HG03060 (cell line): Measurements from ENCODE around the gene MPP2.
"Not testable (repeated sequence)": the region's sequence is repeated elsewhere in the genome, so short reads cannot be mapped to it uniquely, and the experiment has no call there.

ENCODE experiments used
- ATAC-seq: cut with Tn5 transposase; IDR thresholded peaks from one replicate; pipeline ENCODE4 v1.9.1; 2021; ENCODE audit warnings: low read depth, moderate number of reproducible peaks; ENCODE audit not compliant: unreplicated experiment

MPP2 gene

DNA sequence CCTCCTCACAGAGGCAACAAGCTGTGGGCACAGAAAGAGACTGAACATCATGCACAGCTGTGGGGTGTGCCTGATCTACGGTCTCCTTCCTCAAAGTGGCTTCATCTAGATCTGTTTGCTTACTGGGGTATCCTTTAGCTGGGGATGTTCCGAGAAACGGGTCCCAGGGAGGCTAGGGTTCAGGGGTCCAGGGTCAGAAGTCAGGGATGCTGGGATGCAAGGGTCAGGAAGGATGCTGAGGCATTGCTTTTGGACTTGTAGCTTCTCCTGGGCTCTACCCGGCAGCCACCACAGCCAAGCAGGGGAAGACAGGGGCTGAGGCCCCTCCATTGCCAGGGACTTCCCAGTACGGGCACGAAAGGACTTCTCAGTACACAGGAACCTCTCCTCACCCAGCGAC, 53.8 kb downstream of the MPP2 start:
- ATAC-seq: no peak

DNA sequence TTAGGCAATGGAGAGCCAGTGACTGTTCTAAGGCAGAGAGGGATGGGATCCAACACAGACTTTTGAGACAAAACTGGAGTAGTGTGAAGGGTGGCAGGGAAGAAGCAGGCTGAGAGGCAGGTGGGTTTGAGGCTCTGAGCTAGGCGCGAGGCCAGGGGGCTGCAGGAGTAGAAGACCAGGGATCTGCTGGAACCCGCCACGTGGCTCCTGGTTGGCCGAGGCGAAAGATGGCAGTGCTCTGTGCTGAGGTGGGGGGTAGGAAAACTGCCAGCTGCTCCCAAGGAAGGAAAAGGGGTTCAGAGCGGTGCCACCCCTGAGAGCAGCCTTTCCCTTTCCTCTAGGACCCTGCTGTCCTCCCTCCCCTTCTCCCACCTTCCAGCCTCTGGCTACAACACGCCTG, 54.8 kb downstream of the MPP2 start:
- ATAC-seq: no peak

DNA sequence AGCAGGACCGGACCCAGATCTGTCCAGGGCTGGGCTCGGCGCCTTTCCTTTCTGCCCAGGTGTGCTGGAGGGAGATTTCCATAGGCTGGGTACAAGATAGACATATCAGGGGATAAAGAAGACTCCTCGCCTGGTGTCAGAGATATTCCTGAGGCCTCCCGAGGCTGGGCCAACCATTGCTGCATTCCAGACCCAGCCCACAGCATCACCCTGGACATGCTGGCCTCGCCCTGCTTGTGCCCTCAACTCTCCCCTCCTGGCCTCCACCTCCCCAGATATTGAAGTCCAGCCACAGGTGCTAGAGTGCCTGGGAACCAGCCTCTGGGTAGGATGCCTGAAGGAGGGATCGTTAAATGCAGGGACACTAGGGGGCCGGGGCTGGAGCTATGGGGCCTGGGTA, 58.2 kb downstream of the MPP2 start:
- no peak for ATAC-seq

DNA sequence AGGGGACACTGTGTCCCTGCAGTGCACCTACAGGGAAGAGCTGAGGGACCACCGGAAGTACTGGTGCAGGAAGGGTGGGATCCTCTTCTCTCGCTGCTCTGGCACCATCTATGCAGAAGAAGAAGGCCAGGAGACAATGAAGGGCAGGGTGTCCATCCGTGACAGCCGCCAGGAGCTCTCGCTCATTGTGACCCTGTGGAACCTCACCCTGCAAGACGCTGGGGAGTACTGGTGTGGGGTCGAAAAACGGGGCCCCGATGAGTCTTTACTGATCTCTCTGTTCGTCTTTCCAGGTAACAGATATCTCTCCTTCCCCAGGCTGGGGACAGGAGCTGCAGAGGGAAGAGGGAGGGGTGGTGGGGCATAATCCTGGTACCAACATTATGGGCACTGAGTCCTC, 58.7 kb downstream of the MPP2 start:
- ATAC-seq: no peak

DNA sequence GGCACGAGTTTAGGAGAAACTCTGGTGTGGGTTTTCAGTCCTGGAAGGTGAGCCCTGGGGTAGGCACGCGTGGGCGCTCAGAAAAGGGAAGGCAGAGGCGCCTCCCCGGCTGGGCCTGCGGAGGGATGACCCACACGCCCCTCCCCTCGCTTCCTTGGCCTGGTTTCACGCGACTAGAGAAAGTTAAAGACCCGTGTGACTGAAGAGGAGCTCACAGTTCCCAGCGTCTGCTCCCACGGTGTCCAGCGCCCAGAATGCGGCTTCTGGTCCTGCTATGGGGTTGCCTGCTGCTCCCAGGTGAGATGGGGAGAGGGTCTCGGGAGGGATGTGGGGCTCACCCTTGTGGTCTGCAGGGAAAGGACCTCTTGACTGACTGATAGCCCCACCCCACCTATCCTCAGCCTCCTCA, 60.4 kb downstream of the MPP2 start, which contains the start of gene CD300LG:
TSS of gene CD300LG (plus strand) at position 214 of the 409 bp plus-strand sequence. CDS start at position 255, 41 bp downstream.
- ATAC-seq: no peak

DNA sequence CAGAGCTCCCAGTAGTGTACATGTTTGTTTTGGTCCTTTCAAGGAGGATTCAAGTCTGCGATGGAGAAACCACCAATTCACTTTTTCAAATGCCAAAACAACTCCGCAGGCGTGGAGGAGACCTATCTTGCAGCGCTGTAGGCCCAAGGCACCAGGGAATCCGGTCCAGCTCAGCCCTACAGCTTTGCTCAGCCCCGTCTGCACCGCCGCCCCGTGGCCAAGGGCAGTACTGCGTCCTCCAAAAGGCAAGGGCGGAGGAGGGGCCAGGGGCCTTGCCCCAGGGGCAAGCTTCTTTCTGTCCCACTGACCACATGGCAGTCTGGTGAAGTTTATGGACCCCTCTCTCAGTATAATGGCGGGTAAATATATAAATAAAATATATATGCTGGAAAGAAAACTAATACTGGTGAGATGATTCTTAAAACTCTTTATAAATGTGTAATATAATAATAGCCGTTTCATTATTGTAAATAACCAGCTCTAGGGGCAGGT, 61.1 kb downstream of the MPP2 start:
- ATAC-seq: no peak

DNA sequence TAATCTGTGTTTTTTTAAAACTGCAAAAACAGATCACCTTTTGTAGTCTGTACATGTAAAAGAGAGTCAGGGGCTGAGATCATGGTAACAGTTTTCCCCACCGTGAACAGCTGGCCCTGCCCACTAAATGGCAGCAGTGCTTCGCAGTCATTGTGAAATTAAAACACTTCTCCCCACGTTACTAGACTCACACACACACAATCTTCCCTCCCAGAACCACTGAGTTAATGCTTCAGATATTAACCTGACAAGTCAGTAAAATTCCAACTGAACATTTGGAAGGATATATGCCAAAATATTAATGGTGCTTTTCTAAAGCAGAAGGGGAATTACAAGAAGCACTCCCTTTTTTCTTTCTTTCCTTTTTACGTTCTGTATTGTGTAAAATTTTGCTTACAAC, 61.6 kb downstream of the MPP2 start:
- ATAC-seq: no peak

DNA sequence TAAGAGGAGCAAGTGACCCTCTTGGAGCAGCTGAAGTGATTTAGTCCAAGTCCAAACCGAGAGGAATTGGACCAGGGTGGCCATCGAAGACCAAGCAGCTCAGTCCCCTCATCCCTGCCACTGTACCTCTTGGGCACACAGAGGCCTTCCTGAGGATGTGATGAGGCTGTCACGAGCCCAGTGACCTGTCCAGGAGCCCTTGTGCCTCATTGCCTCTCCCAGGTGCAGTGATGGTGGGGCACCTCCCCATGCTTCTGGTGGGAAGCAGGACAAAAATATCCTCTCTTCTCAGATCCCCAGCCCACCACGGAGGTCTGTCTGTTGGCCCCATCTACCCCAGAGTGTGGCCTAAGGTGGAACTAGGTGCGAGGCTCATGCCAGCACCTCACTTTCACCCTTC, 63.1 kb downstream of the MPP2 start:
- no peak for ATAC-seq

DNA sequence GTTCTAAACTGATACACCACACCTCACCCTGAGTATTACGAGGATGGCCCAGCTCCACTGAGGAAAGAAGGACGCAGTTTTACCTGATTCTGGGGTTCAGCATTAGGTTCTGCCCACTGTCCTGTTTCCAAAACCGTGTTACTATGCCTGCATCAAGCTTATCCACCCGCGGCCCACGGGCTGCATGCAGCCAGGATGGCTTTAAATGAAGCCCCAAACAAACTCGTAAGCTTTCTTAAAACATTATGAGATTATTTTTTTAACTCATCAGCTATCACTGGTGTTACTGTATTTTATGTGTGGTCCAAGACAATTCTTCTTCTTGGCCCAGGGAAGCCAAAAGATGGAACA, 64.4 kb downstream of the MPP2 start:
- no peak for ATAC-seq

DNA sequence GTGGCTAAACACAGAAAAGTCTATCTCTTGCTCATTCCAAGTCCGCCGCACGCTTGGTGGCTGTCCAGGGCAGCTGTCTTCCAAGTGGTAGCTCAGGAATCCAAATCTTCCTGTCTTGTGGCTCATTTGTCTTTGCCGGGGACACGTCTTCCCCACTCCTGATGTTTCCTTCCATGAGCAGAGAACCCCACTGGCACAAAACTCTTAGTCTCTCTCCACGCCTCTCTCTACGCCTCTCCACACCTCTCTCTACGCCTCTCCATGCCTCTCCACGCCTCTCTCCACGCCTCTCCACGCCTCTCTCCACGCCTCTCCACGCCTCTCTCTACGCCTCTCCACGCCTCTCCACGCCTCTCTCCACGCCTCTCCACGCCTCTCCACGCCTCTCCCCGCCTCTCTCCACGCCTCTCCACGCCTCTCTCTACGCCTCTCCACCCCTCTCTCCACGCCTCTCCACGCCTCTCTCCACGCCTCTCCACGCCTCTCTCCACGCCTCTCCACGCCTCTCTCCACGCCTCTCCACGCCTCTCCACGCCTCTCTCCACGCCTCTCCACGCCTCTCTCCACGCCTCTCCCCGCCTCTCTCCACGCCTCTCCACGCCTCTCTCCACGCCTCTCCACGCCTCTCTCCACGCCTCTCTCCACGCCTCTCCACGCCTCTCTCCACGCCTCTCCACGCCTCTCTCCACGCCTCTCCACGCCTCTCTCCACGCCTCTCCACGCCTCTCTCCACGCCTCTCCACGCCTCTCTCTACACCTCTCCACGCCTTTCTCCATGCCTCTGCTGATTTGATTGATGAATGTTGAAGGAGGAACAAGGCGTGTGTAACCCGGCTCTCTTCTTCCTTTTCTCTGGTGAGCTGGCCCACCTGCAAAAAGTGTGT, 65.0 kb downstream of the MPP2 start:
- ATAC-seq: not testable (repeated sequence)

DNA sequence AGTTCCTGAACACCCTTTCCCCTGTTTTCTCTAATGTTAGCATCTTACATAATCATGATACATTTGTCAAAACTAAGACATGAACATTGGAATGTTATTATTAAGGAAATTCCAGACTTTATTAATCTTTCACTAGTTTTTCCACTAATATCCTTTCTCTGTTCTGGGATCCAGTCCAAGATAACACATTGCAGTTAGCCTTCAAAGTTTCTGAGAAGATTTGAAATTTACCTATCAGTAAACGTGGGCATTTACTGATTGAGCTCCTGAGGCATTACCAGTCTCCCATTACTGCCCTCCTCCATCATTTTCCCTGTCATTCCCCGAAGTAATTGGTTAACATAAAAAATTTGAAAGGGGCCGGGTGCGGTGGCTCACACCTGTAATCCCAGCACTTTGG, 66.1 kb downstream of the MPP2 start:
- ATAC-seq: no peak

DNA sequence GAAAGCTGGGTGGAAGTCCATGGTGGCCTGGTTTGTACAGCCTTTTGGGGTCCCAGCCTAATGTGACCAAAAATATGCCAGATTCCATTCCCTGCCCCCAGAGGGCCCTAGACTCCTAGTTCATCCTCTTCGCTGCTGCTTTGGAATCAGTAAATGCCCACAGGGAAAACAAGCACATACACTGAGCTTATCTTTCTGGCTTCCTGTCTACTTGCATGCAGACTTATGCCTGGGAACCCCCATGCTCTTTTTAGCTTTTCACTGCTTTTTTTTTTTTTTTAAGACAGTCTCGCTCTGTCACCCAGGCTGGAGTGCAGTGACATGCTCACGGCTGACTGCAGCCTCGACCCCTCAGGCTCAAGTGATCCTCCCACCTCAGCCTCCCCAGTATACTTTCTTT, 66.5 kb downstream of the MPP2 start:
- no peak for ATAC-seq

DNA sequence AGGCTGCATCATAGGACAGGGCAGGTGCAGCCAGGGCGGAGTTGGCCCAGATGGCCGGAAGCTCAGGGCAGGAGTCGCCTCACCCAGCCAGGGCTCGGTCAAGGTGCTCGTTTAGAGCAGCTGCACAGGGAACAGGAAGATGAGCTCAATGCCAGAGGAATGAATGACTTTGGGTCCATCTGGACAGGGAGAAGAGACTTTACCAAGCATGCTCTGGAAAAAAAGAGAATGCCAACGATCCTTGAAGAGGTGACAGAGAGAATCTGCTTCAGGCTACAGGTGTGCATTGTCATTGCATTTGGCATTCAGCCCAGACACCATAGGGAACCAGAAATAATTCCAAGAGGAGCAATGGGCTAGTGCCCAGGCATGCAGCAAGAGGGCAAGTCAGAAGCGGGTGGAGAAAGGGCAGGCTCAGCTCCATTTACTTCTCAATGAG, 67.6 kb downstream of the MPP2 start:
- ATAC-seq: no peak

DNA sequence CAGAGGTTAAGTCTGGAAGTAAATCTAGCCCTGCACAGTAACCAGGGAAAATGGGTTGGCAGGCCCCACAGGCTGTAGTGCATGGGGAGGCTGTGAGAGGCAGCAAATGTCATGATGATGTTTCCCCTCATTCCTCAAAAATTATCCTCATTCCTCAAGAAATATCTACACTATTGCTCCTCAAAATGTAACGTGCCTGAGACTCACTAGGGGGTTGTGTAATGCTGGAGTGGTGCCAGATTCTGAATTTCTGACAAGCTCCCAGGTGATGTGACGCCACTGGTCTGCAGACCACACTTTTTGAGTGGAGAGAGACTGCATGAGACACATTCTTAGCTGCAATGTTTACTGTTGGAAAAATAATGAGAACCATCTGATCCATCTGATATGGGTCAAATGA, 73.2 kb downstream of the MPP2 start:
- ATAC-seq: no peak

DNA sequence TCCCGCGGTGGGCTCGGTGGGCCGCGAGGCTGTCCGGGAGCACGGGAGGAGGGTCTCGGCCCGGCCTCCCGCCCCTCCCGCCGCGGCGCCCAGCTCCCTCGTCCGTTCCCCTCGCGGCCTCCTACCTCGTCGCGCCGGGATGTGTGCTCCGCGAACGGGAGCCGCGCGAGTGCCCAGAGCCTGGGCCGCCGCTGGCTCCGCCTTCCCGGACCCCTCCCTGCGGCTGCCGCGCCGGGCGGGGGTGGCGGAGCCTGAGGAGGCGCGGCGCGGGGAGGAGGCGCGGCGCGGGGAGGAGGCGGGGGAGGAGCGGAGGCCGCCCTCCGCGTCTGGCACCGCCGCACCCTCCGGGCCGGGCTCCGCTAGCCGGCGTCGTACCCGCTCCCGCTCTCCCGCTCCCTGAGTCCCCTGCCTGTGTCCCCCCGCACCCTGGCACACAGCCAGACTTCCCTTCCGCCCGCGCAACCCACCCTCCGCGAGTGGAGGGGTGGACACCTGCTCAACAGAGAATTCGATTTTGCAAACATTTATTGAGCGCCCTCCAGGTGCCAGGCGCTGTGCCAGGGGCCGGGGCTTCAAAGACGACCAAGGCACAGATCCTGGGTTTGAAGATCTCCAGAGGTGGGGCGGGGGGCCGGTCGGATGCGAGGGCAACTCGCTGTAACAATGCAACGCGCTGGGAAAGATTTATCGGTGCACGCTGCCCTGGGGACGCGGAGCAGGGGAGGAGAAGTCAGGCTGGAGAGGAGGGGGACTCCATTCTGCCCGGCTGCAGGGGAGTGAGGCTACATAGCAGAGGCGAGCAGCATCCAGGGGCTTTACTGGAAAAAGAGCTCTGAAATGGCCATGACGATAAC, 74.1 kb downstream of the MPP2 start, which contains the start of gene MPP3:
TSS of gene MPP3 (minus strand) at position 171 of the 854 bp plus-strand sequence. CDS start 1,240 bp downstream, outside the sequence.
- ATAC-seq: no peak

DNA sequence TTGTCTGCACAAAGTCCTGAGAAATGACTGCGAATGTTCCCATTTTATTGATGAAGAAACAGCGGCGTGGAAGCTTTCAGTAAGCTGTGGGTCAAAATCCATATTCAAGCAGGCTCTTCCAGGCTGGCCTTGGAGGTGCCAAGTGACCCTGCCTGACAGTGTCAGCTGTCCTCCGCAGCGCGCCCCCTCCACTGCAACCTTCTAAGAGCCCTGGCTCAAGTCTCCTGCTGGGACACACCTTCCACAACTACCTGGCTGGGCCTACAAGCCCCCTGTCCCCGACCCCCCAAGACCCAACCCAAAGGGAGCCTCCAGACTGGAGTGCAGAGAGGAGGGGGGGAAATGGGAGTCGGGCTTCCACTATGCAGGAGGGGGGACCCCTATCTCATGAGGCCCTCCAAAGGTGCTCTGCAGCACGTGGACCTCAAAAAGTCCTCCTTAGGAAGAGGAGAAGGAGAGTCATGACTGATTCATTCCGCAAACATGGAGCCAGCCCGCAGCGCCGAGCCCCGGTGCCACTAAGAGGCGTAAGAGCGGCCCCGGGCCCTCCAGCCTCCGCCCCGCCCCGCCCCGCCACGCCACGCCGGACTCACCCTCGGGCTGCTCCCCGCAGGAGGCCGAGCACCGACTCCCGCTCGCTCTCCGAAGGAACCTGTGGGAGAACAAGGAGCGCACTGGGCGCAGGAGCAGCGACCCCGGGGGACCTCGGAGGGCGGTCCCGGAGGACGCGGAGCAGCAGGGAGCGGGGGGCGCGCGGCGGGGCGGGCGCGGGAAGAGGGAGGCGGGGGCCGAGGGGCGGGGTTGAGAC, 75.0 kb downstream of the MPP2 start:
- ATAC-seq: no peak

DNA sequence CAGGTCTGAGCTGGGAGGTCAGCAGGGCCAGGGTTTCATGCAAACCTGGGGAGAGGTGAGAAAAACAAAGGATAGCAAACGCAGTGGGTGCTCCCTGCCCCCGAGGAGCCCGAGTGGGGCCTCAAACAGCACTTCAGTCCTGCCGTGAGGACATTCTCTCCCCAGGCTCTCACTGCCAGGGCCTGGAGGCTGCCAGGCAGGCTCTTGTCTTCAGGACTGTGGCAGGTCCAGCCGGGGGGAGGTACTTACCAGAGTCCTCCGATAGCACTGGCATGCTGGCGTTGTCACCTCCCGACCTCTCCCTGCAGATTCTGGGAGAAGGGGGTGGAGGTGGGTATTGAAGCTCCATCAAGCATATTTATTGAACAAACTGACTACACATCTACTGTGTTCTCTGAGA, 75.7 kb downstream of the MPP2 start:
- no peak for ATAC-seq

DNA sequence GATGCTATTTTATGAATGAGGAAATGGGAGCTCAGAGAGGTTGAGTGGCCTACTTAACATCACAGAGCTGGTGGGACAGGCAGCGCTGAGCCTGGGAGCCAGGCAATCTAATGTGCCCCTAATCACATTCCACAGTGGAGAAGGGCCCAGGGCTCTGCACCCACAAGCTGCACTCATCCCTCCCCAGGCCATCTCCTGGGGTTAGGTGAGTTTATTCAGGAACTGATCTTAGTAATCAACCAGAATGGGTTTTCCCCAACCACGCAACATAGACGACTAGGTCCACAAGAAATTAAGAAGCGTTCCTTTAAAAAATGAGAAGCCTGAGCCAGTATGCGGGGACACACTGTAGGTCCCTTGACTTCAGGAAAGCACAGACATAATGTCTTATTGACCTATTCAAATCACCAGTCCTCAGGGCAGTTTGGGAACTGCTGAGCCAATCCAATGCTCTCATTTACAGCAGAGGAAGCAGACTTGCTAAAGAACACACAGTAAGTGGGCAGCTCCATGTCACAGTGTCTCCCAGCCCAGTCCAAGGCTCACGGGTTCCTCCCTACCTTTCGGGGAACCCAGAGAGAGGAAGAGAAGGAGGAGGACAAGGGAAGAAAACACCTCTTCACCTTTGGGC, 76.7 kb downstream of the MPP2 start:
- no peak for ATAC-seq

DNA sequence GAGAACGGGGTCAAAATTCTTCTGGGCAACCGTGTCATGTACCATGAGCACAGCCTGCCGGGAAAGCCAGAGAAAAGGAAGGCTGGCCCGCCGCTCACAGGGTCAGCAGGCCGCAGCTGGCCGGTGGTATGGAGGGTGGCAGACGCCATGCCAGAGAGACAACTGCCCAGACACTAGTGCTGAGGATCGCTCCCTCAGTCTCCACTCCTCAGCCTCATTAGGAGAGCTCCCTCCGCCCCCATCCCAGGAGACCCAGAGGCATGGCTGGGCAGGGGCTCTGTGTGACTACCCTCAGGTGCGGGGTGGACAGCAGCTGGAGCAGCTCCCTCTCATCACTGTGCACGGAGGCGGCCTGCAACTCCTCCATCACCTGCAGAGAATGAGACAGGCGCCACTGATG, 77.6 kb downstream of the MPP2 start:
- no peak for ATAC-seq

DNA sequence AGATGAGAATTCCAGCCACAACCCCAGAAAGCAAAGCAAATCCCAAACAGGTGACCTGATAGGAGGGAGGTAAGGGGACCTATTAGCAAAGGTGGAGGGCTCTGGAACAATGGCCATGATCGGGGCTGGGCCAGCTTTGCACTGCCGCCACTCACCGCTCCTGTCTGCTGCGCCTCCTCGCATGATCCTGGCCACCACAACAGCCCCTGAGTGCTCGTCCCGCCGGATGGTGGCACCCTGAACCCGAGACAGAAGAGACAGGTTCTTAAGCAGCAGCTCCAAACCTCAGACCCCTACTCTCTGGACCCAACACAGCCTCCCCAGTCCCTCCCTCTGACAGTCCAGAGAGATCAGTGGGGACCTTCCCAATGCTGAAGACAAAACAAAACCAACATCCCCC, 79.7 kb downstream of the MPP2 start:
- ATAC-seq: no peak
